Neuronal stem cell (in vitro differentiated cells): ENCODE data around the gene COPS3.

Source experiments
- DNase-seq: peaks from one replicate; pipeline ENCODE4 v3.0.0-alpha.2; 2013; ENCODE audit warnings: low spot score
- H2AFZ ChIP-seq: one replicate; pipeline ENCODE4 v1.6.1; 2013; ENCODE audit warnings: mild to moderate bottlenecking, low read length, inconsistent platforms
- H2AK5ac ChIP-seq: 2 replicates; pipeline ENCODE4 v1.6.1; 2013; ENCODE audit warnings: low read depth, mild to moderate bottlenecking, inconsistent platforms, low read length, moderate library complexity, mixed read lengths
- H2BK120ac ChIP-seq: 2 replicates; pipeline ENCODE4 v1.6.1; 2013; ENCODE audit warnings: low read depth, mild to moderate bottlenecking, inconsistent platforms, low read length, moderate library complexity, mixed read lengths
- H2BK12ac ChIP-seq: one replicate; pipeline ENCODE4 v1.6.1; 2013; ENCODE audit warnings: low read length, inconsistent platforms
- H2BK15ac ChIP-seq: 2 replicates; pipeline ENCODE4 v1.6.1; 2013; ENCODE audit warnings: mild to moderate bottlenecking, low read length, inconsistent platforms, mixed read lengths
- H2BK5ac ChIP-seq: one replicate; pipeline ENCODE4 v1.6.1; 2013; ENCODE audit warnings: inconsistent platforms, mild to moderate bottlenecking, low read length, moderate library complexity
- H3K14ac ChIP-seq: one replicate; pipeline ENCODE4 v1.6.1; 2013; ENCODE audit warnings: low read length, inconsistent platforms
- H3K18ac ChIP-seq: 2 replicates; pipeline ENCODE4 v1.6.1; 2013; ENCODE audit warnings: low read length, inconsistent platforms
- H3K23ac ChIP-seq: 2 replicates; pipeline ENCODE4 v1.6.1; 2013; ENCODE audit warnings: low read depth, mild to moderate bottlenecking, mixed read lengths, low read length, inconsistent platforms; ENCODE audit not compliant: poor library complexity
- H3K27ac ChIP-seq: replicated peaks from 3 replicates; pipeline ENCODE4 v1.5.1; 2013; ENCODE audit warnings: low read length, inconsistent platforms
- H3K27me3 ChIP-seq, 3 experiments: 2 replicates each; pipeline ENCODE4 v1.6.1; 2013; ENCODE audit warnings: low read length in 3 of 3, mild to moderate bottlenecking in 2 of 3, inconsistent platforms in 1 of 3, low read depth in 1 of 3, mixed read lengths in 1 of 3, moderate library complexity in 1 of 3; ENCODE audit not compliant: control insufficient read depth in 3 of 3, insufficient read depth in 3 of 3
- H3K36me3 ChIP-seq, 2 donors: replicated peaks in 1 of 2; 2 replicates each; pipeline ENCODE4 v1.6.1; 2013; ENCODE audit warnings: low read length in 2 of 2; ENCODE audit not compliant: control insufficient read depth in 2 of 2, insufficient read depth in 2 of 2
- H3K4ac ChIP-seq: 2 replicates; pipeline ENCODE4 v1.6.1; 2013; ENCODE audit warnings: inconsistent platforms, mild to moderate bottlenecking, low read length, moderate library complexity
- H3K4me1 ChIP-seq, 2 donors: 1 replicate in 1 of 2; 2 replicates in 1 of 2; pipeline ENCODE4 v1.6.1; 2013; ENCODE audit warnings: low read length in 2 of 2, low read depth in 1 of 2; ENCODE audit not compliant: control insufficient read depth in 2 of 2, insufficient read depth in 1 of 2
- H3K4me2 ChIP-seq: one replicate; pipeline ENCODE4 v1.6.1; 2013; ENCODE audit warnings: mild to moderate bottlenecking, low read length, inconsistent platforms; ENCODE audit not compliant: insufficient read depth, poor library complexity, severe bottlenecking
- H3K4me3 ChIP-seq, 2 donors: 2 replicates each; pipeline ENCODE4 v1.5.1; 2013; ENCODE audit warnings: low read length in 2 of 2, mild to moderate bottlenecking in 2 of 2, inconsistent platforms in 1 of 2, moderate library complexity in 1 of 2
- H3K79me1 ChIP-seq: one replicate; pipeline ENCODE4 v1.6.1; 2013; ENCODE audit warnings: low read depth, mild to moderate bottlenecking, inconsistent platforms, low read length, moderate library complexity
- H3K9ac ChIP-seq: one replicate; pipeline ENCODE4 v1.6.1; 2013; ENCODE audit warnings: mild to moderate bottlenecking, low read depth, low read length, inconsistent platforms; ENCODE audit not compliant: poor library complexity
- H3K9me3 ChIP-seq, 2 donors: replicated peaks in 1 of 2; 2 replicates each; pipeline versions ENCODE3 to v1.6.1; 2013; ENCODE audit warnings: low read length in 2 of 2, mild to moderate bottlenecking in 2 of 2, inconsistent platforms in 1 of 2, low read depth in 1 of 2, mixed read lengths in 1 of 2, moderate library complexity in 1 of 2; ENCODE audit not compliant: control insufficient read depth in 2 of 2, insufficient read depth in 1 of 2
- H4K8ac ChIP-seq: one replicate; pipeline ENCODE4 v1.6.1; 2013; ENCODE audit warnings: low read depth, mild to moderate bottlenecking, inconsistent platforms, low read length, moderate library complexity
- H4K91ac ChIP-seq: one replicate; pipeline ENCODE4 v1.6.1; 2013; ENCODE audit warnings: low read length, low read depth, mild to moderate bottlenecking, inconsistent platforms; ENCODE audit not compliant: poor library complexity
- WGBS, 2 donors: extraction: QIAGEN DNeasy Blood & Tissue Kit; methylation state at CpG; one replicate each; pipeline ENCODE4 v1.1.7; 2013; ENCODE audit warnings: missing lambda C conversion rate in 2 of 2, mixed read lengths in 1 of 2; ENCODE audit not compliant: insufficient read length in 2 of 2, insufficient replicate concordance in 1 of 2; ENCODE audit errors: extremely low coverage in 2 of 2; 5-methylcytosine and 5-hydroxymethylcytosine counted together

COPS3 gene

GRCh38 chr17:17225901-17226300 lies 55.1 kb downstream of the COPS3 start:
- H3K18ac ChIP-seq, result no peak overlapping the region
- no peak overlapping the region for H3K4ac ChIP-seq
- no CpG with 5 or more reads among the region's 10 CpGs for WGBS, 2 donors
- H3K23ac ChIP-seq, result no peak overlapping the region
- H3K79me1 ChIP-seq, result peaks cover 5% of the 10 kb centered on the region
- H2AFZ ChIP-seq, result no peak overlapping the region
- no peaks in the 10 kb centered on the region for H3K27me3 ChIP-seq
- H2BK120ac ChIP-seq, result no peak overlapping the region
- no peak overlapping the region for H4K91ac ChIP-seq
- H3K27ac ChIP-seq, result no peak overlapping the region
- H4K8ac ChIP-seq, result no peak overlapping the region
- peaks cover 61 to 98% of the 10 kb centered on the region in 2 donors for H3K36me3 ChIP-seq
- H3K9ac ChIP-seq, result no peak overlapping the region
- no peak for DNase-seq
- H2BK15ac ChIP-seq, result no peak overlapping the region
- no peak overlapping the region for H2BK5ac ChIP-seq
- H2AK5ac ChIP-seq, result no peak overlapping the region
- H2BK12ac ChIP-seq, result no peak overlapping the region
- H3K4me1 ChIP-seq, result no peaks in the 10 kb centered on the region
- no peak overlapping the region for H3K4me3 ChIP-seq
- H3K4me2 ChIP-seq, result no peak overlapping the region
- no peaks in the 10 kb centered on the region for H3K9me3 ChIP-seq
- H3K14ac ChIP-seq, result no peak overlapping the region

DNA sequence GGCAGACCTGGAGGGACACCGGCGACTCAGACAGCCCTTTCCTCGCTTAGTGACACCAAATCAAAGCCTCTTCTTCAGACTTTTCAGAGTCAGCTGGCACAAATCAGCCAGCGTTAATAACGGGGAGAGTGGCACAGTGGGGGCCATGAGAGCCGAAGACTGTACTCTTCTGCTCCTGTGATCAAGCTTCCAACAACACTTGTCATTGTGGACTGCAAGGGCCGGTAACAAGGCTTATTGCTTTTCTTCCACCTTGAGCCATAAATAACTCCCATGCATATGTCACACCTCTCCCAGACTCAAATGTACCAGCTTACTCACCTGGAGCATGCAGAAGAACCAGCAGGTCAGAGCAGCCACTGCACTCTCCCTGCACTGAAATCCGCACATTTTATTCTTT lies 56.9 kb downstream of the COPS3 start:
- no peak overlapping the region for H2AK5ac ChIP-seq
- no peaks in the 10 kb centered on the region for H3K4me1 ChIP-seq
- H3K4me3 ChIP-seq, result no peak overlapping the region
- no peak overlapping the region for H3K18ac ChIP-seq
- H2BK15ac ChIP-seq, result no peak overlapping the region
- no peak overlapping the region for H3K4me2 ChIP-seq
- H2BK5ac ChIP-seq, result no peak overlapping the region
- no peak overlapping the region for H3K4ac ChIP-seq
- no peaks in the 10 kb centered on the region for H3K9me3 ChIP-seq
- H3K14ac ChIP-seq, result no peak overlapping the region
- H3K27me3 ChIP-seq, result no peaks in the 10 kb centered on the region
- peaks cover 60 to 97% of the 10 kb centered on the region in 2 donors for H3K36me3 ChIP-seq
- H4K8ac ChIP-seq, result no peak overlapping the region
- no peak overlapping the region for H2BK12ac ChIP-seq
- no peak overlapping the region for H2BK120ac ChIP-seq
- DNase-seq, result no peak
- H3K23ac ChIP-seq, result peak overlapping the region; percentile 13
- peaks cover 4% of the 10 kb centered on the region for H3K79me1 ChIP-seq
- no peak overlapping the region for H4K91ac ChIP-seq
- no CpG with 5 or more reads among the region's 8 CpGs for WGBS, 2 donors
- H3K9ac ChIP-seq, result no peak overlapping the region
- no peak overlapping the region for H3K27ac ChIP-seq
- H2AFZ ChIP-seq, result no peak overlapping the region

DNA sequence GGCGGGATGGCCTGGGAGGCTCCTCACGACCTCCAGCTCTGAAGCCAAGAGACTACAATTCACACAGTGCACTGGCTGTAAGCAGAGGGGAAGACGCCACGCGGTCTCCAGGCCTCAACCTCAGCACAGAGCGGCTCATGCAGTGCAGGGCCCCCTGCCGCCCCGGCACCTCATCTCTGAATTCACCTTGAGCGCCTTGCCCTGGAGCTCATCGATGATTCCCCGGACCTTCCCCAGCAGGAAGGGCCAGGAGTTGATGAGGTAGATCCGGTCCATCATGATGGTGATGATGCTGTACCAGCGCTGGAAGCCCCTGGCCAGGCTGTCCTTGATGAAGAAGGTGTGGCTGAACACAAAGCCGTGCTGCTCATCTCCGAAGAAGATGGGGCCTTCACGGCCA lies 57.3 kb downstream of the COPS3 start:
- Histone ChIP-seq H3K36me3 (peaks cover 60 to 97% of the 10 kb centered on the region in 2 donors), H3K4me1 (no peaks in the 10 kb centered on the region), H3K9me3 (no peaks in the 10 kb centered on the region), H4K8ac (no peak overlapping the region), H2BK5ac (no peak overlapping the region), H2AFZ (no peak overlapping the region), H3K79me1 (peaks cover 2% of the 10 kb centered on the region), H4K91ac (no peak overlapping the region), H3K9ac (no peak overlapping the region), H3K14ac (no peak overlapping the region), H3K4ac (no peak overlapping the region), H3K23ac (peak overlapping the region; percentile 45), H2AK5ac (no peak overlapping the region), H3K27me3 (no peaks in the 10 kb centered on the region), H3K4me3 (no peak overlapping the region), H3K18ac (no peak overlapping the region), H2BK120ac (no peak overlapping the region), H2BK15ac (no peak overlapping the region), H3K27ac (no peak overlapping the region), H3K4me2 (no peak overlapping the region), H2BK12ac (no peak overlapping the region)
- DNase-seq, result no peak
- no CpG with 5 or more reads among the region's 16 CpGs for WGBS, 2 donors

DNA sequence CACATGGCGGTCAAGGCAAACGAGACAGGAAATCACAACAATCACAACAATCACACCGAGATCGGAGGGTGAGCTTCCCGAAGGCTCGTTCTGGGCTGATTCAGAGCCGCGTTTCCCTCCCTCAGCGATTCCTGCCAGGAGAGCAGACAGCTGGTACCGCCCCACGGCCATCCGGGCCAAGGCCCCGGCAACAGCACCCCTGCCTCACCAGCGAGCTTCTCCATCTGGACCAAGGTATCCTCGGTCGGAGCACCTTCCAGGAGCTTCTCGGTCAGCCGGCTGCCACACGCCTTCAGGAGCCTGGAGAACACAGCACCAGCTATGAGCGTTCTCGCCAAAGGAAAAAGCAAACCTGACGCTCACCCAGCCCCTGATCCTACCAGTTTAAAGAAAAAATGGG lies 59.7 kb downstream of the COPS3 start:
- H3K9ac ChIP-seq, result no peak overlapping the region
- no peak overlapping the region for H2BK120ac ChIP-seq
- no peak overlapping the region for H2BK12ac ChIP-seq
- no peak overlapping the region for H4K8ac ChIP-seq
- H3K79me1 ChIP-seq, result peaks cover 2% of the 10 kb centered on the region
- H3K23ac ChIP-seq, result no peak overlapping the region
- H2AK5ac ChIP-seq, result no peak overlapping the region
- no peak overlapping the region for H3K4me3 ChIP-seq
- DNase-seq, result no peak
- no CpG with 5 or more reads among the region's 22 CpGs for WGBS, 2 donors
- no peak overlapping the region for H3K18ac ChIP-seq
- H4K91ac ChIP-seq, result no peak overlapping the region
- no peaks in the 10 kb centered on the region for H3K9me3 ChIP-seq
- H2BK5ac ChIP-seq, result no peak overlapping the region
- H3K4me1 ChIP-seq, result no peaks in the 10 kb centered on the region
- no peak overlapping the region for H3K14ac ChIP-seq
- no peak overlapping the region for H2AFZ ChIP-seq
- no peak overlapping the region for H3K27ac ChIP-seq
- peaks cover 61 to 97% of the 10 kb centered on the region in 2 donors for H3K36me3 ChIP-seq
- H2BK15ac ChIP-seq, result no peak overlapping the region
- H3K27me3 ChIP-seq, result no peaks in the 10 kb centered on the region
- H3K4ac ChIP-seq, result no peak overlapping the region
- no peak overlapping the region for H3K4me2 ChIP-seq
